Measurements from ENCODE around the gene MAD1L1.

MAD1L1 gene

DNA sequence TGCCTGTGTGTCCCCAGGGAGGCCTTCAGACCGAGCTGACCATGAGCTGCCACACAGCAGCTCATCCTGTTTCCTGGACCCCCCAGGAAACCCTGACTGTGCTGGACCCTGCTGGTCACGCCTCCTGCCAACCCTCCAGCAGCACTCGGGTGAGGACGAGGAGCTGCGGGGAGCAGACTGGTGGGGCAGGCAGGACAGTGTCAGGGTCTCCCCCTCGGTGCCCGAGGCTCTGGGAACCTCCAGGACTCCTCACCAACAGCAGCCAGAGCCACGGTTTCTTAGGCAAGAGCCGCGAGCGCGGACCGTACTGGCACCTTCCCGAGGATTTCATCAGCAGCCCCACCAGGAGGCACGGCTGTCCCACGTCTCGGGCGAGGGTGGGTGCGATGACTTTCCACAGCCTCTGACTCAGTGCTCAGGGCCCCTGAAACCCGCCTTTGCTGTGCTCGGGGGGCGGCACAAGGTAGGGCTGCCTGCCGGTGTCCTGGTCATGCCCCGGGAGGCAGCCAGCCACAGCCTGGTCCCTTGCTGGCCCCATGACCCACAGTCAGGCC lies 375.8 kb downstream of the MAD1L1 start:
- TF ChIP-seq, protein P1, sequence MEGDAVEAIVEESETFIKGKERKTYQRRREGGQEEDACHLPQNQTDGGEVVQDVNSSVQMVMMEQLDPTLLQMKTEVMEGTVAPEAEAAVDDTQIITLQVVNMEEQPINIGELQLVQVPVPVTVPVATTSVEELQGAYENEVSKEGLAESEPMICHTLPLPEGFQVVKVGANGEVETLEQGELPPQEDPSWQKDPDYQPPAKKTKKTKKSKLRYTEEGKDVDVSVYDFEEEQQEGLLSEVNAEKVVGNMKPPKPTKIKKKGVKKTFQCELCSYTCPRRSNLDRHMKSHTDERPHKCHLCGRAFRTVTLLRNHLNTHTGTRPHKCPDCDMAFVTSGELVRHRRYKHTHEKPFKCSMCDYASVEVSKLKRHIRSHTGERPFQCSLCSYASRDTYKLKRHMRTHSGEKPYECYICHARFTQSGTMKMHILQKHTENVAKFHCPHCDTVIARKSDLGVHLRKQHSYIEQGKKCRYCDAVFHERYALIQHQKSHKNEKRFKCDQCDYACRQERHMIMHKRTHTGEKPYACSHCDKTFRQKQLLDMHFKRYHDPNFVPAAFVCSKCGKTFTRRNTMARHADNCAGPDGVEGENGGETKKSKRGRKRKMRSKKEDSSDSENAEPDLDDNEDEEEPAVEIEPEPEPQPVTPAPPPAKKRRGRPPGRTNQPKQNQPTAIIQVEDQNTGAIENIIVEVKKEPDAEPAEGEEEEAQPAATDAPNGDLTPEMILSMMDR (IDR thresholded peaks at IDR 0.05): no peak

- TF ChIP-seq, protein P1 (IDR thresholded peaks at IDR 0.05): no peak
Observed at GRCh38 chr7:1856161-1856887, 376.4 kb downstream of the MAD1L1 start.

DNA sequence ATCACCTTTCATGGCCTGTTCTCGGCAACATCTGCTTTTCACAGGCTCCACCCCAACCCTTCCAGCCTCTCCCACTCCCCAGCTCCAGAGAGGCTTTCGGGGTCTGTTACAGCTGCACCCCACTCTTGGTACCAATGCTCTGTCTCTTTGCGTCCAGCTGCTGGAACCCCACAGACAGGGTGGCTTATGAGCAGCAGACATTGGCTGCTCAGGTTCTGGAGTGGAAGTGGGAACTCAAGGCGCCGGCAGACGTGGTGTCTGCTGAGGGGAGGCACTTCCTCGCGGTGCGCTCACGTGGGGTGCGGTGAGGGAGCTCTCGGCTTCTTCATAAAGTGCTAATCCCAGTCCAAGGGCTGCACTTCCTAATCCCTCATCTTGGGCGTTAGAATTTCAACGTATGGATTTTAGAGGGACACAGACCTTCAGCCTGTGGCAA lies 377.0 kb downstream of the MAD1L1 start:
- TF ChIP-seq, protein P1 (IDR thresholded peaks at IDR 0.05): no peak

- TF ChIP-seq, protein P1 (IDR thresholded peaks at IDR 0.05): no peak
Observed at GRCh38 chr7:1854866-1855724, 377.6 kb downstream of the MAD1L1 start.

DNA sequence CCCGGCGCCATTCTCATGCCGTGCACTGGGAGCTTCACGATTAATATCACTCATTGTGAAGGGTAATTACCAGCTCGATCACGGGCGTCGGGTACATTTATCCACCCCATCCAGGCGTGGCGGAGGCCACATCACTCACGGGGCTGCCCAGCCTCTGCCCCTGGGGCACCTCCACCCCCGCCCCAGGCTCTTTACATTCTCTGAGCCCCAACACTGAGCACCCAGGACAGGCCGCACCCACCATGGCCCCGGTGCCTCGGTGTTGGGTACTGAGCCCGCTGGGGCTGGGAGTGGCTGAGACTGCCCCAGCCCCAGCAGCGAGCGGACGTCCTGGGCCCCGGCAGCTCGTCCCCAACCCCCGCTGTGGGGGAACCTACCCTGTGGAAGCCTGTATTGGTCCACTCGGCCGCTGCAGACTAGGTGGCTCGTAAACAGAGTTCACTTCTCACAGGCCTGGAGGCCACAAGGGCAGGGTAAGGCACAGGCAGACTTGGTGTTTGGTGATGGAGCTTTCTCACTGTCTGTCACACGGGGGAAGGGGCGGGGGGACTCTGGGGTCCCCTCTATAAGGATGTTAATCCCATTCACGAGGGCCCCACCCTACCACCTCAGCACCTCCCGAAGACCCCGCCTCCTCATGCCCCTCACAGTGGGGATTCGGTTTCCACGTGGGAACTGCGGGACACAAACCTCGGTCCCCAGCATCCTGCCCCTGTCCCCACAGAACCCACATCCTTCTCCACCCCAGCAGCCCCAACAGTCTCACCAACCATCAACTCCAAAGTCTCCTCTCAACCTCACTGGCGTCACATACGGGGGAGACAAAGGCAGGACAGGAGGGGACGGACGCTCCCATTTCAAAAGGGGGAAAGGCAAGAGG lies 378.5 kb downstream of the MAD1L1 start:
- TF ChIP-seq, protein P1 (IDR thresholded peaks at IDR 0.05): no peak

DNA sequence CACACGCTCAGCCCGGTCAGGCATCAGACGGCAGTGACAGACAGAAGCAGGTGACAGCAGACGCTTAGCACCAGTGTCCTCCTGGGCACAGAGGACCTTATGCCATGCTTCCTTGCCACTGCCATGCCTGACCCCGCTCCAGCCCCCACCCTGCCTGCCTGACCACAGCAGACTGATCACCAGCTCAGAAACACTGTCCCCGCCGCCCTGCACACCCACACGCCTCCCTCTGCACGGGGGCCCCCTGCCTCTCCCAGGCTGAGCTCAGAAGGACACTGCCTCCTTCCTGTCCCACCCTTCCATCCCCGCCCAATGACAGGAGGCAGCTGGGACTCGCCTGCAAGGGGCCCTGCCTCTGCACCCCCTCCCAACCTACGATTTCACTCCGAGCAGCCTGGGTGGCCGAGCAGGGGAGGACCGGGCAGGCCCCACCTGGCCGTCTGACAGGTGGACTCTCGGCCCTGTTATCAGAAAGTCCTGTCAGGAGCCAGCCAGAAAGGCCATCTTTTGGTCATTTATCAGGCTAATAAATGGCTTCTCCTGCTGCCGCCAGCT lies 379.2 kb downstream of the MAD1L1 start:
- TF ChIP-seq, protein P1 (IDR thresholded peaks at IDR 0.05): no peak

Data from LNCAP (cell line).